Measurements from ENCODE around the gene USP40.

The USP40 gene

DNA sequence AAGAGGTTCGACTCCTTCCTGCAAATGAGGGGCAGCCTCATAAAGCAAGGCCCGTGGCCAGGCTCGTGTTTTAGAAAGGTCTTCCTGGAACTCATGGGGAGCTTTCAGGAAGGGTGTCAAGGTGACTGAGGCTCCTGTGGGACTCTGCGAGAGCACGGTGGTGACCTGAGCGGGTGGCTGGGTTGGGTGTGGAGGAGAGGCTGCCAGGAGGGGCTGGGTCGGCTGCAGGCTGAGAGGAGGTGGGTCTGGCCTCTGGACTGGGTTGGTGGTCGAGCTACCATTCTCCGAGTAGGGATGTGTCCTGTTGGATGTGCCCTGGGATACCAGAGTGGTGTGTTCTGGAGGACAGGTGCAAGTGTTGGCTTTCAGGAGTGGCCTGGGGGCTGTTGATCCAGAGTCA lies 125.9 kb downstream of the USP40 start:
- ATAC-seq: no peak

- no peak for ATAC-seq
Observed at GRCh38 chr2:233440314-233440713, 126.3 kb downstream of the USP40 start.

GRCh38 chr2:233439191-233439590 lies 127.4 kb downstream of the USP40 start:
- no peak for ATAC-seq

DNA sequence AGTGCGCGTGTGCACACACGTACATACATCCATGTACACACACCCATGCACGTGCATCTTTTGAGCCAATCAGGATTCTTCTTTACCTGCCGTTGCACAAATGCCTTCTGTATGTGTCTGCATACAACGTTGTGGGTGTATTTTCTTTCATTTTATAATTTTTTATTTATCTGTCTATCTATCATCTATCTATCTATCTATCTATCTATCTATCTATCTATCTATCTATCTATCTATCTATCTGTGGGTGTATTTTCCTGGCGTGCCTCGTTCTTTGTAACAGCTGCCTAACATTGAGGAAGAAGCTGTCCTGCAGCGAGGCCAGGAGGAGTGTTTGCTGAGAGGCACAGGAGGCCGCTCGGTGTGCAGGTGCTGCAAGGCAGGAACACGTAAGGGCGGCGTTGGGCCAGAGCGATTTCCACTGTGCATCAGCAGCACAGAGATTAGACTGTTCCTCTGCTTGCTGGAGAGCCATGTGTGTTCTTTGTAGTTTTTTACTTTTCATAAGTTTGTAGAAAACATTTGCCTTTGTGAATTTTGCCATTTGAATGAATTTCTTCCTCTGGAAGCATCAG lies 127.9 kb downstream of the USP40 start:
- ATAC-seq: no peak

- ATAC-seq: no peak
Observed at GRCh38 chr2:233437439-233437955, 129.1 kb downstream of the USP40 start.

- ATAC-seq: no peak
Observed at GRCh38 chr2:233436691-233437438, 129.7 kb downstream of the USP40 start.

DNA sequence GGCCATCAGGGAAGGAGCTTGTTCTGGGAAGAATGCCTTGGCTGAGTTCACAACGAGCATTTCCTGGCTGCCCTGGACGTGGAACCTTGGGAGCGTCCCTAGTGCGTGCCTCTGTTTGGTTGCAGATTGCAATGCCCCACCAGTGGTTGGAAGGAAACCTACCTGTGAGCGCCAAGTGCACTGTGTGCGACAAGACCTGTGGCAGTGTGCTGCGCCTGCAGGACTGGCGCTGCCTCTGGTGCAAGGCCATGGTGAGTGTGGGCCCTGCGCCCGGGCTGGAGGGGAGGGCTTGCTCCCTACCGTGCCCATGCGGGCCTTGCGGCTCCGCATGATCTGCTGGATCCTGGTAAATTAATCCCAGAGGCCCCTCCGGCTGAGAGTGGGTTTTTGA lies 130.4 kb downstream of the USP40 start:
- no peak for ATAC-seq

- ATAC-seq: no peak
Observed at GRCh38 chr2:233435436-233436190, 131.0 kb downstream of the USP40 start.

DNA sequence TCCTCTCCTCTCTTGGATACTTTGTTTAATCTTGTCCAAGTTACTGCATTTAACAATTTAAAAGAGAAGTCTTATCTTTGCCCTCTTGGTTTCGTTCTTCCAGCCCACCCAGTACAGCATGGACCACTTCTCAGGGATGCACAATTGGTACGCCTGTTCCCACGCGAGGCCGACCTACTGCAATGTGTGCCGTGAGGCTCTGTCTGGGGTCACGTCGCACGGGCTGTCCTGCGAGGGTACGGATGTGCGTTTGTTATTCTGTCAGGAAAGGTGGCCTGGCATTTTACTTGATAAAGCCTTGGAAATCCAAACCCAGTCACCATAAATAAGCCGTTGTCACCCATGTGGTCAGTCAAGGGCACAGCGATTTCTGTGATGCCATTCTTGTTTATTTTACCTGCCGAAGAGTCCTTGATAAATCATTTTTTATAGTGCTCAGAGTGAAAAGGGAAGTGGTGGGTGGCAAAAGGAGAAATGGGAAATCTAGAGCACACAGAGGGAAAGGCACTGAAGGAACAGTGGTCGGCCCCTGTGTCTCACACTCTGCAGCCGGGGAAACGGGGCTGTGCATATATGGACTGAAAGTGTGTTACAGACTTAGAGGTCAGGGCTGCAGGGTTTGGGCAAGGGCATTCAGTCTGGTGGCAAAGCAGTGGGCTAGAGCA lies 131.8 kb downstream of the USP40 start:
- ATAC-seq: no peak

DNA sequence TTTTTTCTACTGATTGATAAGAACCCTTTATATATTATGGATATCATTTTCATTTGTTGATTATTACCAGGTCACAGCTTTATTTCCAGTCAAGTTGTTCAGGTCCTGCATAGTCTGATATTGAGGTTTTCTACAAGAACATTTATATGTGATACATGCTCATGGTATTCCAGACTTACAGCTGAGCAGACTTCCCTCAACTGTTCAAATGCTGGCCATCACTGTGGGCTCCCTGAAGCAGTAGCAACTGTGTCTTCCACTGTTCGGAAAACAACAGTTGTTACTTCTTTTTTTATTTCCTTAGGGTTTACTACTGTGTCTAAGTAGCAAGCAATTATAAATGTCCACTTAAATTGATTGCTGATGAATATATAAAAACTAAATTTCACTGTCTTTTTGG lies 132.8 kb downstream of the USP40 start:
- ATAC-seq: no peak

DNA sequence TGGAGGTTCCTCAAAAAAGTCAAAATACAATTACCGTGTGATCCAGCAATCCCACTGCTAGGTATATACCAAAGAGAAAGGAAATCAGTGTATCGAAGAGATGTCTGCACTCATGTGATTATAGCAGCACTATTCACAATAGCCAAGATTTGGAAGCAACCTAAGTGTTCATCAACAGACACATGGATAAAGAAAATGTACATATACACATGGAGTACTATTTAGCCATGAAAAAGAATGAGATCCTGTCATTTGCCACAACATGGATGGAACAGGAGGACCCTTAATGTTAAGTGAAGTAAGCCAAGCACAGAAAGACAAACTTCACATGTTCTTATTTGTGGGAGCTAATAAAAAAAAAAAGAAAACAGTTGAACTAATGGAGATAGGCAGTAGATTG lies 133.6 kb downstream of the USP40 start:
- ATAC-seq: no peak

DNA sequence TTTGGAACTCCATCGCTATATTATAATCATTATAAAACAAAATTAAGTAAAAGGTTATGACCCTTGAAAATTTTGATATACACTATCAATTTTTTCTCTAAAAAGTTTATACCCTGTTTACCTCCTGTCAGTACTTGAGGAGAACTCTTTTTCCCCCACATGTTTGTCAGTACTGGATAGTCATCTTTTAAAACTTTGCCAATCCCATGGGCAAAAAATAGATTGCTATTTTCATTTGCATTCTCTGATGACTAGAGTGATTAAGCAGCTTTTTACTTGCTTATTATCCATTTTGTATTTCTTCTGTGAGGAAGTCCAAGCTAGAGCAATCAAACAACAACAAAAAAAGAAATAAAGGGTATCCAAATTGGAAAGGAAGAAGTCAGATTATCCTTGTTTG lies 135.9 kb downstream of the USP40 start:
- no peak for ATAC-seq

GRCh38 chr2:233430081-233430480 lies 136.5 kb downstream of the USP40 start:
- ATAC-seq: no peak

DNA sequence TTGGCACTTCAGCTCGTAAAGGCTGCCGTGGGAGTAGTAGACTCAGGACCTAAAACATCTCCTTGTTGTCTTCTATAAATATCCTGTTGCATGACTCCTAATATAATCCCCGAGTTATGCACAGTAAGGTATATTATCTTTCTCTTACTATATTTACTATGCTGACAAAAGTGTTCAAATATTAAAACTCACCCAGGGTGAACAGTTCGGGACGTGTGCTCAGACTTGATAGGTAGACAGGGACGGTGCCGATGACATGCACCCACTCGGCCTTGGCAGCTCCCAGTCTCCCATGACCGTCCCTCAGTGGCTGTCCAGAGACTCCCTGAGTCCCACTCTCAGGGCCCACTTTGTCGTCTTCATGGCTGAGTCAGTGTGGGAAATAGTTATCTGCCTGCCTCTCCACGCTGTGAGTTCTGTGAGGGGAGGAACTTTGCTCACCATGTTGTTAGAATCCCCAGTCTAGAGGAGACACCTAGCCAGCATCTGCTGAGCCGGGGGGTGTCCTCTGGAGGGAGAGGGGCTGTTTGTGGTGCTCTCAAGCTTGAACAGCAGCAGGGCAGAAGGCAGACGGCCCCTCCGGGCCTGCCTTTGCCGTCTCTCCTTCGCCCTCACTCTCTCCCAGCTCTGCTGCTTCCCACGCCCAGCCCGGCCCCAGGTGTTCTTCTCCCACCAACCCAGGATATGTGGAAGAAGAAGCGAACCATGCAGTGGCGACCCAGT lies 137.2 kb downstream of the USP40 start:
- no peak for ATAC-seq

- no peak for ATAC-seq
Observed at GRCh38 chr2:233428438-233428837, 138.1 kb downstream of the USP40 start.

- no peak for ATAC-seq
Observed at GRCh38 chr2:233428008-233428407, 138.6 kb downstream of the USP40 start.

GRCh38 chr2:233426619-233427342 lies 139.8 kb downstream of the USP40 start:
- ATAC-seq: peak; percentile 95
